IPS-20b (cell line): ENCODE data around the gene C5orf15.
"Not testable (repeated sequence)": the region's sequence is repeated elsewhere in the genome, so short reads cannot be mapped to it uniquely, and the experiment has no call there.

Experiments
- H3K27ac ChIP-seq: one replicate; pipeline ENCODE4 v1.5.1; 2013; ENCODE audit warnings: low read length
- H3K27me3 ChIP-seq: 2 replicates; pipeline ENCODE4 v1.6.1; 2013; ENCODE audit warnings: mild to moderate bottlenecking, low read length, inconsistent platforms; ENCODE audit not compliant: insufficient read depth
- H3K36me3 ChIP-seq: 2 replicates; pipeline ENCODE4 v1.6.1; 2013; ENCODE audit warnings: low read depth, mild to moderate bottlenecking, inconsistent platforms, low read length, moderate library complexity; ENCODE audit not compliant: insufficient read depth
- H3K4me1 ChIP-seq: 2 replicates; pipeline ENCODE4 v1.6.1; 2013; ENCODE audit warnings: mild to moderate bottlenecking, control low read depth, inconsistent platforms, low read length, moderate library complexity; ENCODE audit not compliant: insufficient read depth
- H3K4me3 ChIP-seq: 2 replicates; pipeline ENCODE4 v1.5.1; 2013; ENCODE audit warnings: mild to moderate bottlenecking, low read length, inconsistent platforms
- H3K9ac ChIP-seq: 2 replicates; pipeline ENCODE4 v1.6.1; 2013; ENCODE audit warnings: low read depth, mild to moderate bottlenecking, inconsistent platforms, low read length, moderate library complexity
- H3K9me3 ChIP-seq: 2 replicates; pipeline ENCODE4 v1.6.1; 2013; ENCODE audit warnings: mild to moderate bottlenecking, low read depth, low read length, inconsistent platforms; ENCODE audit not compliant: insufficient read depth

Gene C5orf15

GRCh38 chr5:133992429-133993155, 24.2 kb upstream of the C5orf15 start:
- Histone ChIP-seq H3K4me3 (no peak overlapping the region), H3K4me1 (peaks cover 24% of the 10 kb centered on the region; the same call in 1 of the 2 replicates), H3K27me3 (no peaks in the 10 kb centered on the region), H3K27ac (no peak overlapping the region), H3K9ac (no peak overlapping the region), H3K9me3 (no peaks in the 10 kb centered on the region), H3K36me3 (peaks cover 41% of the 10 kb centered on the region)

- Histone ChIP-seq H3K36me3 (peaks cover 53% of the 10 kb centered on the region), H3K27ac (no peak overlapping the region), H3K27me3 (no peaks in the 10 kb centered on the region), H3K9ac (no peak overlapping the region), H3K9me3 (no peaks in the 10 kb centered on the region), H3K4me1 (peaks cover 16% of the 10 kb centered on the region; the same call in 1 of the 2 replicates), H3K4me3 (no peak overlapping the region)
These were observed 22.9 kb upstream of the C5orf15 start for GRCh38 chr5:133991171-133991910.

- peaks cover 63% of the 10 kb centered on the region for H3K36me3 ChIP-seq
- no peak overlapping the region for H3K27ac ChIP-seq
These were observed 22.0 kb upstream of the C5orf15 start for GRCh38 chr5:133990396-133990795.

GRCh38 chr5:133985540-133986180, 17.2 kb upstream of the C5orf15 start:
- H3K36me3 ChIP-seq = peaks cover 90% of the 10 kb centered on the region
- no peak overlapping the region for H3K27ac ChIP-seq

More at GRCh38 chr5:133990396-133990795, 22.0 kb upstream of the C5orf15 start:
- H3K9ac ChIP-seq = no peak overlapping the region
- H3K9me3 ChIP-seq = no peaks in the 10 kb centered on the region
- H3K27me3 ChIP-seq = no peaks in the 10 kb centered on the region
- H3K4me3 ChIP-seq = no peak overlapping the region
- H3K4me1 ChIP-seq = peaks cover 7% of the 10 kb centered on the region; the same call in 1 of the 2 replicates

GRCh38 chr5:133983674-133984073, 15.2 kb upstream of the C5orf15 start:
- Histone ChIP-seq H3K4me3 (no peak overlapping the region), H3K36me3 (peaks cover 88% of the 10 kb centered on the region), H3K27me3 (no peaks in the 10 kb centered on the region), H3K4me1 (no peaks in the 10 kb centered on the region), H3K9ac (no peak overlapping the region), H3K27ac (no peak overlapping the region), H3K9me3 (no peaks in the 10 kb centered on the region)

More at GRCh38 chr5:133985540-133986180, 17.2 kb upstream of the C5orf15 start:
- no peaks in the 10 kb centered on the region for H3K27me3 ChIP-seq
- no peak overlapping the region for H3K4me3 ChIP-seq
- no peaks in the 10 kb centered on the region for H3K4me1 ChIP-seq
- H3K9ac ChIP-seq = no peak overlapping the region
- no peaks in the 10 kb centered on the region for H3K9me3 ChIP-seq

GRCh38 chr5:133981714-133982113, 13.3 kb upstream of the C5orf15 start:
- H3K36me3 ChIP-seq = peaks cover 88% of the 10 kb centered on the region

GRCh38 chr5:133980652-133981051, 12.2 kb upstream of the C5orf15 start:
- Histone ChIP-seq H3K4me3 (no peak overlapping the region), H3K4me1 (no peaks in the 10 kb centered on the region), H3K36me3 (peaks cover 88% of the 10 kb centered on the region), H3K9me3 (no peaks in the 10 kb centered on the region), H3K27me3 (no peaks in the 10 kb centered on the region), H3K27ac (no peak overlapping the region), H3K9ac (no peak overlapping the region)

More at GRCh38 chr5:133981714-133982113, 13.3 kb upstream of the C5orf15 start:
- no peaks in the 10 kb centered on the region for H3K4me1 ChIP-seq
- no peaks in the 10 kb centered on the region for H3K27me3 ChIP-seq
- H3K4me3 ChIP-seq = no peak overlapping the region
- no peaks in the 10 kb centered on the region for H3K9me3 ChIP-seq
- no peak overlapping the region for H3K9ac ChIP-seq
- no peak overlapping the region for H3K27ac ChIP-seq

- H3K4me1 ChIP-seq = no peaks in the 10 kb centered on the region
- no peak overlapping the region for H3K9ac ChIP-seq
- no peak overlapping the region for H3K4me3 ChIP-seq
- H3K27me3 ChIP-seq = no peaks in the 10 kb centered on the region
- peaks cover 89% of the 10 kb centered on the region for H3K36me3 ChIP-seq
- H3K27ac ChIP-seq = no peak overlapping the region
- no peaks in the 10 kb centered on the region for H3K9me3 ChIP-seq
These were observed 10.5 kb upstream of the C5orf15 start for GRCh38 chr5:133978943-133979342.

GRCh38 chr5:133977858-133978257, 9.4 kb upstream of the C5orf15 start:
- Histone ChIP-seq H3K4me3 (no peak overlapping the region), H3K9ac (no peak overlapping the region), H3K9me3 (no peaks in the 10 kb centered on the region), H3K36me3 (peaks cover 91% of the 10 kb centered on the region), H3K27me3 (no peaks in the 10 kb centered on the region), H3K27ac (no peak overlapping the region), H3K4me1 (no peaks in the 10 kb centered on the region)

GRCh38 chr5:133977161-133977787, 8.8 kb upstream of the C5orf15 start:
- Histone ChIP-seq H3K27ac (no peak overlapping the region), H3K36me3 (peaks cover 97% of the 10 kb centered on the region), H3K9ac (no peak overlapping the region), H3K4me3 (no peak overlapping the region), H3K27me3 (no peaks in the 10 kb centered on the region), H3K4me1 (no peaks in the 10 kb centered on the region), H3K9me3 (no peaks in the 10 kb centered on the region)

GRCh38 chr5:133975546-133975945, 7.1 kb upstream of the C5orf15 start:
- H3K9ac ChIP-seq, H3K4me1 ChIP-seq, H3K27me3 ChIP-seq, H3K9me3 ChIP-seq, H3K4me3 ChIP-seq, H3K27ac ChIP-seq: not testable (repeated sequence)
- peaks cover 90% of the 10 kb centered on the region for H3K36me3 ChIP-seq
